Panc1 (cell line): ENCODE results near the gene VPS45. TPM values are rescaled to one million over a fixed set of nuclear protein-coding genes. Genes with fewer than 3 reads are reported as not detected.

ENCODE experiments used
- ATAC-seq: fragments of 200-7000 bp; cut with Tn5 transposase; 2 replicates; pipeline ENCODE4 v1.9.1; 2020; ENCODE audit warnings: mild to moderate bottlenecking, moderate library complexity
- BruUV-seq: library from RNA; stranded (reverse); fragments of 400-500 nt; replicated peaks from 2 replicates; lab custom pipeline; 2021; lab: Mats Ljungman, UMichigan
- CTCF ChIA-PET: fragments of 300-600 bp; sonication (Branson Sonifier 250); formaldehyde crosslinking; loops from one replicate; lab custom pipeline; 2022; ENCODE audit warnings: antibody characterized with exemption; lab: Charles Lee
- POLR2A ChIA-PET: fragments of 300-600 bp; sonication (Branson Sonifier 250); formaldehyde crosslinking; loops from one replicate; lab custom pipeline; 2022; ENCODE audit warnings: antibody characterized with exemption; lab: Charles Lee
- DNase-seq: peaks from one replicate; pipeline ENCODE4 v3.0.0-alpha.2; 2010; ENCODE audit warnings: low read depth, low spot score
- H3K27ac ChIP-seq: 2 replicates; pipeline ENCODE4 v1.5.1; 2011; ENCODE audit warnings: mild to moderate bottlenecking, low read length, inconsistent platforms
- H3K27me3 ChIP-seq: fragments of 200-500 bp; sonication (Bioruptor generic); 2 replicates; pipeline ENCODE4 v1.6.0; 2014; ENCODE audit warnings: low read length, inconsistent platforms; ENCODE audit not compliant: control insufficient read depth, insufficient read depth
- H3K36me3 ChIP-seq: fragments of 200-500 bp; sonication (Bioruptor generic); 2 replicates; pipeline ENCODE4 v1.5.1; 2014; ENCODE audit warnings: inconsistent platforms, mild to moderate bottlenecking, low read length, moderate library complexity; ENCODE audit not compliant: control insufficient read depth, insufficient read depth
- H3K4me1 ChIP-seq: 2 replicates; pipeline ENCODE4 v1.5.1; 2011; ENCODE audit warnings: inconsistent platforms, mild to moderate bottlenecking, low read length, moderate library complexity; ENCODE audit not compliant: control insufficient read depth, insufficient read depth
- H3K4me3 ChIP-seq, 2 experiments: 2 replicates each; pipeline ENCODE4 v1.5.1; 2011 to 2012; ENCODE audit warnings: low read depth in 2 of 2, low read length in 2 of 2, mild to moderate bottlenecking in 2 of 2, inconsistent platforms in 1 of 2, moderate library complexity in 1 of 2
- H3K9me3 ChIP-seq: fragments of 200-500 bp; sonication (Bioruptor generic); 2 replicates; pipeline ENCODE4 v1.5.1; 2014; ENCODE audit warnings: low read depth, mild to moderate bottlenecking, inconsistent platforms, low read length, moderate library complexity; ENCODE audit not compliant: control insufficient read depth, insufficient read depth
- CTCF ChIP-seq: fragments of 450-650 bp; IDR thresholded peaks from 2 replicates; pipeline ENCODE4 v1.5.1; 2017; ENCODE audit warnings: mild to moderate bottlenecking
- POLR2AphosphoS5 ChIP-seq: IDR thresholded peaks from 2 replicates; pipeline ENCODE4 v1.6.1; 2012; ENCODE audit warnings: mild to moderate bottlenecking, low read depth, low read length, moderate library complexity
- REST ChIP-seq, 2 experiments: IDR thresholded peaks; 2 replicates each; pipeline ENCODE4 v1.6.1; 2011 to 2012; ENCODE audit warnings: low read depth in 2 of 2, control low read depth in 1 of 2, low read length in 1 of 2, mild to moderate bottlenecking in 1 of 2, moderate library complexity in 1 of 2; ENCODE audit not compliant: insufficient read depth in 1 of 2
- SIN3A ChIP-seq: IDR thresholded peaks from 2 replicates; pipeline ENCODE4 v1.6.1; 2012; ENCODE audit warnings: low read depth, mild to moderate bottlenecking, low read length, moderate library complexity, borderline replicate concordance; ENCODE audit not compliant: insufficient read depth
- TCF7L2 ChIP-seq: IDR thresholded peaks from 2 replicates; pipeline ENCODE4 v1.6.1; 2011; ENCODE audit warnings: mild to moderate bottlenecking, low read depth, low read length, inconsistent platforms
- in situ Hi-C: cut with HindIII; loops from 2 replicates; pipeline ENCODE4 v1.10.0; 2016; ENCODE audit warnings: low sequenced_read_pairs, low pct_unique_long_range_greater_than_20kb
- intact Hi-C: fragments of 100-400 bp; cut with micrococcal nuclease; formaldehyde crosslinking; loops from one replicate; pipeline ENCODE4 v1.10.0; 2022; ENCODE audit not compliant: unreplicated experiment
- total RNA-seq: library from RNA; stranded (reverse); gene quantifications from one replicate; pipeline ENCODE4 v1.2.1, GENCODE V29; 2021; ENCODE audit not compliant: unreplicated experiment

The VPS45 gene
- total RNA-seq, 1 experiment from 2014 or later = 24.9 TPM

GRCh38 chr1:150028322-150028721 lies 39.3 kb upstream of the VPS45 start:
- no peak for DNase-seq
- ATAC-seq = no peak
- intact Hi-C loops = no loop called here
- POLR2A ChIA-PET = no interaction called here
- TF ChIP-seq POLR2AphosphoS5 (no peak), TCF7L2 (no peak), SIN3A (no peak), CTCF (no peak), REST (IDR thresholded peaks at IDR 0.05; ENCODE audit: insufficient read depth in 1 of 2, low read depth in 2 of 2, low read length in 1 of 2) (no peak)
- no peaks in the 10 kb centered on the region for H3K36me3 ChIP-seq
- H3K4me3 ChIP-seq = no peak overlapping the region
- H3K4me1 ChIP-seq = no peaks in the 10 kb centered on the region
- CTCF ChIA-PET = no interaction called here
- no TSS peak for BruUV-seq
- in situ Hi-C loops = no loop called here
- H3K27me3 ChIP-seq = no peaks in the 10 kb centered on the region
- H3K27ac ChIP-seq = no peak overlapping the region
- no peaks in the 10 kb centered on the region for H3K9me3 ChIP-seq

GRCh38 chr1:150034336-150034735 lies 33.2 kb upstream of the VPS45 start:
- in situ Hi-C loops = no loop called here

More at GRCh38 chr1:150034336-150034735, 33.2 kb upstream of the VPS45 start:
- no peaks in the 10 kb centered on the region for H3K4me1 ChIP-seq
- no peaks in the 10 kb centered on the region for H3K36me3 ChIP-seq
- BruUV-seq = no TSS peak
- H3K9me3 ChIP-seq = no peaks in the 10 kb centered on the region
- CTCF ChIA-PET = interaction anchor here (0.7 kb wide), 1 partner anchor 211 kb away, joined by 3 read pairs; no protein-coding TSS in a partner anchor
- DNase-seq (no peak), ATAC-seq (no peak)
- H3K4me3 ChIP-seq = no peak overlapping the region
- TF ChIP-seq REST (IDR thresholded peaks at IDR 0.05; ENCODE audit: insufficient read depth in 1 of 2, low read depth in 2 of 2, low read length in 1 of 2) = no peak
- no peak for TF ChIP-seq POLR2AphosphoS5
- TF ChIP-seq SIN3A = no peak
- no peak for TF ChIP-seq TCF7L2
- no peak for TF ChIP-seq CTCF
- POLR2A ChIA-PET = no interaction called here
- H3K27me3 ChIP-seq = no peaks in the 10 kb centered on the region
- intact Hi-C loops = no loop called here
- H3K27ac ChIP-seq = no peak overlapping the region
